HL-60 (cell line): Measurements from ENCODE around the gene MAP2K3.

Experiments used
- CTCF ChIP-seq: IDR thresholded peaks from one replicate; pipeline ENCODE4 v1.5.1; 2011; ENCODE audit warnings: low read length, control low read depth, inconsistent platforms; ENCODE audit not compliant: insufficient read depth
- POLR2AphosphoS5 ChIP-seq: IDR thresholded peaks from 2 replicates; pipeline ENCODE4 v1.6.1; 2012; ENCODE audit warnings: low read depth
- SPI1 ChIP-seq: IDR thresholded peaks from 2 replicates; pipeline ENCODE4 v1.6.1; 2012; ENCODE audit warnings: low read depth, mild to moderate bottlenecking, borderline replicate concordance

GRCh38 chr17:21246698-21247097 lies 37.8 kb upstream of the MAP2K3 start:
- no peak for TF ChIP-seq POLR2AphosphoS5
- no peak for TF ChIP-seq CTCF
- no peak for TF ChIP-seq SPI1
